IMR-90 (cell line): ENCODE data around the gene FAM149B1. TPM values are rescaled to one million over a fixed set of nuclear protein-coding genes. Genes with fewer than 3 reads are reported as not detected.

Experiments
- ATAC-seq: fragments of 200-7000 bp; cut with Tn5 transposase; 2 replicates; pipeline ENCODE4 v1.9.1; 2020; ENCODE audit warnings: low read depth, mild to moderate bottlenecking, moderate library complexity
- BruUV-seq: library from RNA; stranded (reverse); fragments of 400-500 nt; replicated peaks from 2 replicates; lab custom pipeline; 2021; lab: Mats Ljungman, UMichigan
- CTCF ChIA-PET: fragments of 300-600 bp; formaldehyde crosslinking; extraction: SDS; loops from one replicate; lab custom pipeline; 2021; ENCODE audit warnings: antibody characterized with exemption; lab: Yijun Ruan, JAX
- POLR2A ChIA-PET: fragments of 300-600 bp; sonication (Branson Sonifier 250); formaldehyde crosslinking; loops from one replicate; lab custom pipeline; 2022; ENCODE audit warnings: antibody characterized with exemption; ENCODE audit not compliant: unreplicated experiment; lab: Charles Lee
- DNase-seq: peaks from one replicate; pipeline ENCODE4 v3.0.0; 2013
- H2AFZ ChIP-seq: replicated peaks from 2 replicates; pipeline ENCODE3; 2013; ENCODE audit warnings: low read length, mild to moderate bottlenecking; ENCODE audit not compliant: poor library complexity
- H2AK5ac ChIP-seq: 2 replicates; pipeline ENCODE4 v1.6.1; 2013; ENCODE audit warnings: low read depth, low read length, inconsistent platforms
- H2AK9ac ChIP-seq: replicated peaks from 2 replicates; pipeline ENCODE3; 2013; ENCODE audit warnings: mild to moderate bottlenecking, low read depth, low read length, moderate library complexity; ENCODE audit not compliant: poor library complexity
- H2BK120ac ChIP-seq: 2 replicates; pipeline ENCODE4 v1.6.1; 2013; ENCODE audit warnings: low read depth, low read length, inconsistent platforms
- H2BK15ac ChIP-seq: 3 replicates; pipeline ENCODE4 v1.6.1; 2013; ENCODE audit warnings: low read depth, low read length, inconsistent platforms
- H2BK20ac ChIP-seq: 2 replicates; pipeline ENCODE4 v1.6.1; 2013; ENCODE audit warnings: low read depth, mild to moderate bottlenecking, inconsistent platforms, low read length, moderate library complexity
- H2BK5ac ChIP-seq: 2 replicates; pipeline ENCODE4 v1.6.1; 2013; ENCODE audit warnings: mild to moderate bottlenecking, low read depth, low read length, inconsistent platforms; ENCODE audit not compliant: poor library complexity, severe bottlenecking
- H3K14ac ChIP-seq: replicated peaks from 2 replicates; pipeline ENCODE4 v1.6.1; 2013; ENCODE audit warnings: low read depth, low read length, inconsistent platforms
- H3K18ac ChIP-seq: 2 replicates; pipeline ENCODE4 v1.6.1; 2013; ENCODE audit warnings: low read depth, low read length, control low read depth
- H3K23ac ChIP-seq: 2 replicates; pipeline ENCODE4 v1.6.1; 2013; ENCODE audit warnings: low read depth, low read length, inconsistent platforms
- H3K27ac ChIP-seq: 2 replicates; pipeline ENCODE4 v1.5.1; 2013; ENCODE audit warnings: mild to moderate bottlenecking, control low read depth, low read length; ENCODE audit not compliant: insufficient read depth
- H3K27me3 ChIP-seq: 2 replicates; pipeline ENCODE4 v1.6.1; 2013; ENCODE audit warnings: low read length; ENCODE audit not compliant: control insufficient read depth, insufficient read depth
- H3K36me3 ChIP-seq: 2 replicates; pipeline ENCODE4 v1.6.1; 2013; ENCODE audit warnings: low read length, mixed read lengths; ENCODE audit not compliant: control insufficient read depth, insufficient read depth
- H3K4ac ChIP-seq: 2 replicates; pipeline ENCODE4 v1.6.1; 2013; ENCODE audit warnings: low read depth, low read length, inconsistent platforms
- H3K4me1 ChIP-seq: 2 replicates; pipeline ENCODE4 v1.6.1; 2013; ENCODE audit warnings: low read length, mixed read lengths; ENCODE audit not compliant: control insufficient read depth, insufficient read depth
- H3K4me2 ChIP-seq: 2 replicates; pipeline ENCODE4 v1.6.1; 2013; ENCODE audit warnings: low read depth, mild to moderate bottlenecking, control low read depth, low read length, moderate library complexity
- H3K4me3 ChIP-seq: 2 replicates; pipeline ENCODE4 v1.5.1; 2013; ENCODE audit warnings: low read depth, mild to moderate bottlenecking, control low read depth, low read length, moderate library complexity; ENCODE audit not compliant: insufficient read depth
- H3K56ac ChIP-seq: 2 replicates; pipeline ENCODE4 v1.6.1; 2013; ENCODE audit warnings: low read length, inconsistent platforms; ENCODE audit not compliant: insufficient read depth; ENCODE audit errors: extremely low read depth
- H3K79me1 ChIP-seq, 2 experiments: 2 replicates each; pipeline ENCODE4 v1.6.1; 2013; ENCODE audit warnings: low read length in 2 of 2, inconsistent platforms in 1 of 2, low read depth in 1 of 2
- H3K9ac ChIP-seq: 2 replicates; pipeline ENCODE4 v1.6.1; 2013; ENCODE audit warnings: low read depth, low read length, control low read depth
- H3K9me1 ChIP-seq: 2 replicates; pipeline ENCODE4 v1.6.1; 2013; ENCODE audit warnings: low read length, inconsistent platforms; ENCODE audit not compliant: insufficient read depth
- H3K9me3 ChIP-seq: 2 replicates; pipeline ENCODE4 v1.6.1; 2013; ENCODE audit warnings: low read length; ENCODE audit not compliant: control insufficient read depth, insufficient read depth
- H4K20me1 ChIP-seq: 2 replicates; pipeline ENCODE4 v1.6.1; 2013; ENCODE audit warnings: low read length, inconsistent platforms; ENCODE audit not compliant: insufficient read depth
- H4K5ac ChIP-seq: 2 replicates; pipeline ENCODE4 v1.6.1; 2013; ENCODE audit warnings: mild to moderate bottlenecking, low read depth, low read length, control low read depth
- H4K8ac ChIP-seq, 2 experiments: 2 replicates each; pipeline ENCODE4 v1.6.1; 2013; ENCODE audit warnings: low read depth in 2 of 2, low read length in 2 of 2, control low read depth in 1 of 2, inconsistent platforms in 1 of 2
- H4K91ac ChIP-seq: 2 replicates; pipeline ENCODE4 v1.6.1; 2013; ENCODE audit warnings: low read depth, low read length, inconsistent platforms; ENCODE audit not compliant: insufficient read depth
- CEBPB ChIP-seq: IDR thresholded peaks from 2 replicates; pipeline ENCODE4 v1.6.1; 2012; ENCODE audit warnings: low read depth, low read length, improper control_type of control experiment
- CHD1 ChIP-seq: IDR thresholded peaks from 2 replicates; pipeline ENCODE4 v1.6.1; 2012; ENCODE audit warnings: low read depth, low read length, improper control_type of control experiment
- CTCF ChIP-seq: conservative IDR thresholded peaks from 2 replicates; pipeline ENCODE4 v1.5.1; 2012; ENCODE audit warnings: mild to moderate bottlenecking, low read depth, low read length, improper control_type of control experiment
- FOS ChIP-seq: fragments of 150-350 bp; IDR thresholded peaks from 2 replicates; pipeline ENCODE4 v1.6.1; 2016; ENCODE audit warnings: low read depth, low read length
- MAZ ChIP-seq: IDR thresholded peaks from 2 replicates; pipeline ENCODE4 v1.6.1; 2012; ENCODE audit warnings: low read depth, mild to moderate bottlenecking, low read length, improper control_type of control experiment, moderate library complexity, borderline replicate concordance
- MXI1 ChIP-seq: IDR thresholded peaks from 2 replicates; pipeline ENCODE4 v1.6.1; 2012; ENCODE audit warnings: low read depth, mild to moderate bottlenecking, low read length, moderate library complexity, borderline replicate concordance
- RAD21 ChIP-seq: IDR thresholded peaks from 2 replicates; pipeline ENCODE4 v1.6.1; 2012; ENCODE audit warnings: low read length, improper control_type of control experiment
- RCOR1 ChIP-seq: IDR thresholded peaks from 2 replicates; pipeline ENCODE4 v1.6.1; 2012; ENCODE audit warnings: mild to moderate bottlenecking, low read length, improper control_type of control experiment; ENCODE audit not compliant: insufficient replicate concordance
- SMC3 ChIP-seq: fragments of 150-350 bp; IDR thresholded peaks from 2 replicates; pipeline ENCODE4 v1.6.1; 2016; ENCODE audit warnings: low read depth, mild to moderate bottlenecking, antibody characterized with exemption, low read length, moderate library complexity
- WGBS, 2 experiments: methylation state at CpG; one replicate each; pipeline versions ENCODE4 v1.1.5 to v1.1.7; 2013; ENCODE audit warnings: missing lambda C conversion rate in 2 of 2; ENCODE audit not compliant: insufficient read length in 1 of 2; ENCODE audit errors: extremely low coverage in 2 of 2; 5-methylcytosine and 5-hydroxymethylcytosine counted together
- dilution Hi-C: fragments of 300-500 bp; cut with HindIII; formaldehyde crosslinking; loops from one replicate; pipeline ENCODE4 v1.14.3; 2018; ENCODE audit warnings: low sequenced_read_pairs; ENCODE audit not compliant: unreplicated experiment
- in situ Hi-C: fragments of 300-500 bp; cut with MboI; formaldehyde crosslinking; loops from 3 replicates; pipeline ENCODE4 v1.14.3; 2019; ENCODE audit warnings: low sequenced_read_pairs, inconsistent platforms, mixed read lengths
- intact Hi-C: fragments of 100-400 bp; cut with micrococcal nuclease; formaldehyde crosslinking; loops from 2 replicates; pipeline ENCODE4 v1.10.0; 2022
- polyA plus RNA-seq, 3 experiments: library from polyadenylated mRNA; depleted of rRNA; stranded (reverse); fragments of >200 nt; gene quantifications; 2 replicates each; pipeline ENCODE4 v1.2.3, GENCODE V29; 2012; ENCODE audit warnings: low replicate concordance in 1 of 3
- total RNA-seq: library from RNA; depleted of rRNA; stranded (reverse); fragments of >200 nt; gene quantifications from 2 replicates; pipeline ENCODE4 v1.2.3, GENCODE V29; 2012

FAM149B1 gene
- total and polyA plus RNA-seq, 2 of the 4 experiments (the other 2 are of a cell fraction), result 21.7 to 28.3 TPM

- DNase-seq (no peak), ATAC-seq (no peak; the same call in 1 of the 2 replicates)
- H3K14ac ChIP-seq, result peak overlapping the region; percentile 78
- H2BK5ac ChIP-seq, result peak overlapping the region; percentile 12
- BruUV-seq, result no TSS peak
- CTCF ChIA-PET, result no interaction called here
- peak overlapping the region; percentile 78; the same call in 1 of the 2 replicates for H3K56ac ChIP-seq
- H2AK9ac ChIP-seq, result peak overlapping the region; percentile 87
- H3K9me1 ChIP-seq, result no peaks in the 10 kb centered on the region
- dilution Hi-C loops, result no loop called here
- H2BK120ac ChIP-seq, result no peak overlapping the region
- peak overlapping the region; percentile 98 for H3K4me2 ChIP-seq
- peak overlapping the region; percentile 27 to 90; a peak in 3 of 4 replicates for H4K8ac ChIP-seq
- peak overlapping the region; percentile 58 for H3K23ac ChIP-seq
- H3K36me3 ChIP-seq, result peaks cover 3% of the 10 kb centered on the region
- TF ChIP-seq RAD21 (no peak), FOS (no peak), CTCF (no peak), CEBPB (no peak), MXI1 (no peak; the same call in 1 of the 2 replicates), CHD1 (no peak), RCOR1 (no peak), MAZ (no peak), SMC3 (no peak)
- H2AFZ ChIP-seq, result peak overlapping the region; percentile 96
- H3K27ac ChIP-seq, result peak overlapping the region; percentile 24
- WGBS, 2 experiments, result 0% methylated on average over 4 of the region's 6 CpGs; no CpG with 5 or more reads in 1 of the 2 experiments
- peak overlapping the region; percentile 54; the same call in 1 of the 2 replicates for H2AK5ac ChIP-seq
- H3K18ac ChIP-seq, result no peak overlapping the region
- peak overlapping the region; percentile 91 for H3K9ac ChIP-seq
- no peak overlapping the region for H2BK20ac ChIP-seq
- H2BK15ac ChIP-seq, result no peak overlapping the region
- POLR2A ChIA-PET, result interaction anchor here (0.6 kb wide), 1 partner anchor 1433 kb away, joined by 3 read pairs; no protein-coding TSS in a partner anchor
- peak overlapping the region; percentile 50 for H4K91ac ChIP-seq
- in situ Hi-C loops, result no loop called here
- no peaks in the 10 kb centered on the region for H3K9me3 ChIP-seq
- peak overlapping the region; percentile 79 for H3K4me3 ChIP-seq
- peaks cover 18 to 29% of the 10 kb centered on the region in 2 experiments for H3K79me1 ChIP-seq
- H4K5ac ChIP-seq, result peak overlapping the region; percentile 22
- H3K27me3 ChIP-seq, result no peaks in the 10 kb centered on the region
- H3K4ac ChIP-seq, result peak overlapping the region; percentile 78
- no peaks in the 10 kb centered on the region; the same call in 1 of the 2 replicates for H4K20me1 ChIP-seq
- intact Hi-C loops, result no loop called here
- no peaks in the 10 kb centered on the region; the same call in 1 of the 2 replicates for H3K4me1 ChIP-seq
Observed at GRCh38 chr10:73168465-73168803, 515 bp downstream of the FAM149B1 start.
